ENCODE measurements around the gene TCAF1.

DNA sequence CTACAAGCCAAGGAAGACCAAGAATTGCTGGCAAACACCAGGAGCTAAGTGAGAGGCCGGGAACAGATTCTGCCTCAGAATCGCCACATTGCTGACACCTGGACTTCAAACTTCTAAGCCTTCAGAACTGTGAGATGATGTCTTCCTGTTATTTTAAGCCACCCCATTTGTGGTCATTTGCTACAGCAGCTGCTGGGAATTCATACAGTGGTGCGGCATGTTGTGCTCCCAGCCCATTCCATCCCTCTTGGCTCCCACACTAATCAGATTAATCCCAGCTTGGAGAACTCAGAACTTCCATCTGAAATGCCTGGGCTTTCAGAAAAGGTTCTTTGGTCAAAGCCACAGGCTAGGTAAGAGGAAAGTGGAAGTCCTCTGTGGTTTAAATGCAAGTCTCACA lies 24.9 kb downstream of the TCAF1 start:
- TF ChIP-seq POLR2AphosphoS5 (IDR thresholded peaks at IDR 0.05; ENCODE audit: borderline replicate concordance, low read depth, low read length): no peak
- TF ChIP-seq EZH2 (IDR thresholded peaks at IDR 0.05): no peak
